ENCODE data around the gene ZNF768. TPM values are rescaled to one million over a fixed set of nuclear protein-coding genes. Genes with fewer than 3 reads are reported as not detected.
A peak's percentile ranks its signal among the peaks of the same experiment; 100 is the strongest.

Gene ZNF768
- total and polyA plus RNA-seq, 2 donors (not counting 1 experiment from before 2014, with no cell fraction given): 24.8 to 36.5 TPM

DNA sequence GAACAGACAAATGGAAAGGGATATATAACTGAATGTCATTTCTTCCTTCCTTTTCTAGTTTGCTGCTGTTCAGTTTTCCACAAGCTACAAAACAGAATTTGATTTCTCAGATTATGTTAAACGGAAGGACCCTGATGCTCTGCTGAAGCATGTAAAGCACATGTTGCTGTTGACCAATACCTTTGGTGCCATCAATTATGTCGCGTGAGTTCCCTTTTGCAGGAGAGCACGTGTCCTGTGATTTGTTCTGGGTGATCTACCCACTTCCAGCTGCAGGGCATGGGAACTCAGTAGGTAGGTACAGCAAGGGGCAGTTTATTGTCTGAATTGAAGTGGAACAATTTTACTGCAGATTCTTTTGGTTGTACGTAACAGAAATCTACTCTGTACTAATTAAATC, 45.0 kb downstream of the ZNF768 start:
- H3K9ac ChIP-seq (ENCODE audit: low read length): no peak overlapping the region
- H3K4me3 Mint-ChIP-seq: no peak overlapping the region
- ATAC-seq (ENCODE audit: low read depth) (no peak), DNase-seq (no peak)
- WGBS (ENCODE audit: insufficient coverage): 95% methylated on average over 4 of the region's 5 CpGs
- no peak overlapping the region for H3K27ac Mint-ChIP-seq
- H3K4me2 ChIP-seq (replicated peaks; ENCODE audit: low read depth, low read length, poor library complexity, severe bottlenecking): no peak overlapping the region
- no peak overlapping the region for H2AFZ ChIP-seq (ENCODE audit: insufficient read depth, low read depth, low read length, poor library complexity, severe bottlenecking)
- no peaks in the 10 kb centered on the region for H3K27me3 ChIP-seq (replicated peaks in 1 of 4; ENCODE audit: control extremely low read depth in 1 of 4, control insufficient read depth in 3 of 4, insufficient read depth in 4 of 4, low read length in 3 of 4)
- no peaks in the 10 kb centered on the region for H3K79me2 ChIP-seq (ENCODE audit: control insufficient read depth, insufficient read depth, low read length)
- ChIA-PET POLR2A (interaction anchor here (0.6 to 2.1 kb wide), 3 partner anchors 9 to 1131 kb away, joined by 3 to 13 read pairs (median 7); no protein-coding TSS in a partner anchor), CTCF (interaction anchor here (0.5 to 1.8 kb wide), 6 partner anchors 8 to 56 kb away, joined by 3 to 4 read pairs (median 3); partner anchors contain the start of gene ITGAL)
- no peak overlapping the region for H3K4me3 ChIP-seq (ENCODE audit: control extremely low read depth in 1 of 5, extremely low read depth in 1 of 5, insufficient read depth in 1 of 5, low read depth in 2 of 5, low read length in 4 of 5)
- no peaks in the 10 kb centered on the region for H3K9me3 ChIP-seq (ENCODE audit: control extremely low read depth in 1 of 3, control insufficient read depth in 2 of 3, insufficient read depth in 1 of 3, low read length in 2 of 3)
- H3K27ac ChIP-seq (ENCODE audit: low read length in 2 of 2): no peak overlapping the region
- peaks cover 28% of the 10 kb centered on the region for H3K4me1 Mint-ChIP-seq
- peaks cover 7 to 9% of the 10 kb centered on the region in 2 donors for H3K4me1 ChIP-seq (ENCODE audit: control insufficient read depth in 2 of 2, insufficient read depth in 2 of 2, low read length in 2 of 2)
- no peaks in the 10 kb centered on the region for H4K20me1 ChIP-seq (ENCODE audit: control insufficient read depth, insufficient read depth, low read length, poor library complexity, severe bottlenecking)
- TF ChIP-seq, protein P1, sequence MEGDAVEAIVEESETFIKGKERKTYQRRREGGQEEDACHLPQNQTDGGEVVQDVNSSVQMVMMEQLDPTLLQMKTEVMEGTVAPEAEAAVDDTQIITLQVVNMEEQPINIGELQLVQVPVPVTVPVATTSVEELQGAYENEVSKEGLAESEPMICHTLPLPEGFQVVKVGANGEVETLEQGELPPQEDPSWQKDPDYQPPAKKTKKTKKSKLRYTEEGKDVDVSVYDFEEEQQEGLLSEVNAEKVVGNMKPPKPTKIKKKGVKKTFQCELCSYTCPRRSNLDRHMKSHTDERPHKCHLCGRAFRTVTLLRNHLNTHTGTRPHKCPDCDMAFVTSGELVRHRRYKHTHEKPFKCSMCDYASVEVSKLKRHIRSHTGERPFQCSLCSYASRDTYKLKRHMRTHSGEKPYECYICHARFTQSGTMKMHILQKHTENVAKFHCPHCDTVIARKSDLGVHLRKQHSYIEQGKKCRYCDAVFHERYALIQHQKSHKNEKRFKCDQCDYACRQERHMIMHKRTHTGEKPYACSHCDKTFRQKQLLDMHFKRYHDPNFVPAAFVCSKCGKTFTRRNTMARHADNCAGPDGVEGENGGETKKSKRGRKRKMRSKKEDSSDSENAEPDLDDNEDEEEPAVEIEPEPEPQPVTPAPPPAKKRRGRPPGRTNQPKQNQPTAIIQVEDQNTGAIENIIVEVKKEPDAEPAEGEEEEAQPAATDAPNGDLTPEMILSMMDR (IDR thresholded peaks at IDR 0.05): no peak
- TF ChIP-seq EZH2 (IDR thresholded peaks at IDR 0.05; ENCODE audit: borderline replicate concordance, insufficient read depth, low read depth, low read length, poor library complexity, severe bottlenecking): no peak
- H3K9me3 Mint-ChIP-seq (ENCODE audit: insufficient read depth): no peaks in the 10 kb centered on the region
- no peaks in the 10 kb centered on the region for H3K27me3 Mint-ChIP-seq
- peaks cover 7 to 61% of the 10 kb centered on the region in 2 experiments for H3K36me3 ChIP-seq (replicated peaks in 1 of 2; ENCODE audit: control extremely low read depth in 1 of 2, control insufficient read depth in 1 of 2, extremely low read depth in 1 of 2, insufficient read depth in 2 of 2, low read length in 1 of 2)
- intact Hi-C loops (cut with micrococcal nuclease): no loop called here

DNA sequence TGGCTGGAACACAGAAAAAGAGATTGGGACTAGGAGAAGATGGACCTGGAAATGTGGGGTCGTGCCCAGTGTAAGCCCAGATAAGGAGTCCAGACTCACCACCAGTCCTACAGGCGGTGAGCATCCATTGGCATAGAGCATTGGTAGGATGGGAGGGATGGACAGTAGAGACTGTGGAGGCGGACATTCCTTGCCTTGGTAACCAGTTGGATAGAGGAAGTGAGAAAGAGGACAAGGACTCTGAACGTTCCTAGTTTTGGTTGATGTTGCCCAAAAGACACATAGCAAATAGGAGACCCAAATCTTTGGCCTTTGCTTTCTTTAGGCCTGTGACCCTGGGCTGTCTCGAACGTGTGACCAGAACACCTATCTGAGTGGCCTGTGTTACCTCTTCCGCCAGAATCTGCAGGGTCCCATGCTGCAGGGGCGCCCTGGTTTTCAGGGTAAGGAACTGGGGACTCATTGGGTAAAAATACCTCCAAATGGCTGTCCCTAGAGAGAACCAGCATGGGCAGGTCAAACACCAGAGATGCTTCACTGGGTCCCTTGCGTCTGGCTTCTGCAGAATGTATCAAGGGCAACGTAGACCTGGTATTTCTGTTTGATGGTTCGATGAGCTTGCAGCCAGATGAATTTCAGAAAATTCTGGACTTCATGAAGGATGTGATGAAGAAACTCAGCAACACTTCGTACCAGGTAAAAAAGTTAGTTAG, 47.4 kb downstream of the ZNF768 start:
- H3K9me3 Mint-ChIP-seq (ENCODE audit: insufficient read depth): no peaks in the 10 kb centered on the region
- peaks cover 7 to 59% of the 10 kb centered on the region in 2 experiments for H3K36me3 ChIP-seq (replicated peaks in 1 of 2; ENCODE audit: control extremely low read depth in 1 of 2, control insufficient read depth in 1 of 2, extremely low read depth in 1 of 2, insufficient read depth in 2 of 2, low read length in 1 of 2)
- WGBS (ENCODE audit: insufficient coverage): 79% methylated on average over 12 of the region's 12 CpGs

More for the DNA sequence above, 47.4 kb downstream of the ZNF768 start:
- H3K27me3 Mint-ChIP-seq: no peaks in the 10 kb centered on the region
- H3K9me3 ChIP-seq (ENCODE audit: control extremely low read depth in 1 of 3, control insufficient read depth in 2 of 3, insufficient read depth in 1 of 3, low read length in 2 of 3): no peaks in the 10 kb centered on the region
- intact Hi-C loops (cut with micrococcal nuclease): no loop called here
- H3K4me1 ChIP-seq (ENCODE audit: control insufficient read depth in 2 of 2, insufficient read depth in 2 of 2, low read length in 2 of 2): peaks cover 11 to 16% of the 10 kb centered on the region in 2 donors
- DNase-seq (no peak), ATAC-seq (ENCODE audit: low read depth) (peak; percentile 47)
- no peaks in the 10 kb centered on the region for H4K20me1 ChIP-seq (ENCODE audit: control insufficient read depth, insufficient read depth, low read length, poor library complexity, severe bottlenecking)
- H2AFZ ChIP-seq (ENCODE audit: insufficient read depth, low read depth, low read length, poor library complexity, severe bottlenecking): no peak overlapping the region
- H3K27ac Mint-ChIP-seq: peak overlapping the region; percentile 59
- no peak for TF ChIP-seq EZH2 (IDR thresholded peaks at IDR 0.05; ENCODE audit: borderline replicate concordance, insufficient read depth, low read depth, low read length, poor library complexity, severe bottlenecking)
- TF ChIP-seq, protein P1 (IDR thresholded peaks at IDR 0.05): no peak
- ChIA-PET POLR2A (interaction anchor here (0.6 to 2.1 kb wide), 4 partner anchors 28 to 483 kb away, joined by 3 to 13 read pairs (median 6); partner anchors contain the start of gene HIRIP3), CTCF (interaction anchor here (0.6 to 2.2 kb wide), 3 partner anchors 30 to 80 kb away, joined by 3 to 9 read pairs (median 4); partner anchors contain the start of gene DCTPP1)
- H3K4me3 ChIP-seq (ENCODE audit: control extremely low read depth in 1 of 5, extremely low read depth in 1 of 5, insufficient read depth in 1 of 5, low read depth in 2 of 5, low read length in 4 of 5): no peak overlapping the region
- peaks cover 7% of the 10 kb centered on the region for H3K79me2 ChIP-seq (ENCODE audit: control insufficient read depth, insufficient read depth, low read length)
- H3K4me1 Mint-ChIP-seq: peaks cover 35% of the 10 kb centered on the region
- no peak overlapping the region for H3K4me2 ChIP-seq (replicated peaks; ENCODE audit: low read depth, low read length, poor library complexity, severe bottlenecking)
- no peak overlapping the region for H3K4me3 Mint-ChIP-seq
- peak overlapping the region in 1 of 2 donors; percentile 25 for H3K27ac ChIP-seq (ENCODE audit: low read length in 2 of 2)
- H3K9ac ChIP-seq (ENCODE audit: low read length): no peak overlapping the region
- H3K27me3 ChIP-seq (replicated peaks in 1 of 4; ENCODE audit: control extremely low read depth in 1 of 4, control insufficient read depth in 3 of 4, insufficient read depth in 4 of 4, low read length in 3 of 4): no peaks in the 10 kb centered on the region
